Stomach (tissue), 9 donors: ENCODE results near the gene DOCK1. TPM values are rescaled to one million over a fixed set of nuclear protein-coding genes. Genes with fewer than 3 reads are reported as not detected.

ENCODE experiments used
- DNase-seq, 2 donors: peaks; one replicate each; pipeline versions ENCODE4 v3.0.0 to v3.0.0-alpha.2; 2013 to 2019
- H3K27ac ChIP-seq, 5 donors: fragments of 200-600 bp in 4 of 5; sonication (generic) in 4 of 5; one replicate each; pipeline ENCODE4 v1.5.1; 2013 to 2019; ENCODE audit warnings: mild to moderate bottlenecking in 1 of 5, moderate library complexity in 1 of 5
- H3K27me3 ChIP-seq, 3 donors: fragments of 200-600 bp; sonication (generic); one replicate each; pipeline ENCODE4 v1.5.1; 2017 to 2019; ENCODE audit warnings: mixed run types in 1 of 3
- H3K36me3 ChIP-seq, 4 donors: fragments of 200-600 bp; sonication (generic); 1 replicate in 3 of 4; 2 replicates in 1 of 4; pipeline ENCODE4 v1.5.1; 2016 to 2019
- H3K4me1 ChIP-seq, 4 donors: fragments of 200-600 bp; sonication (generic); one replicate each; pipeline ENCODE4 v1.5.1; 2016 to 2019
- H3K4me3 ChIP-seq, 4 donors: fragments of 200-600 bp; sonication (generic) in 3 of 4; one replicate each; pipeline ENCODE4 v1.5.1; 2016 to 2019; ENCODE audit warnings: mild to moderate bottlenecking in 1 of 4
- H3K9me3 ChIP-seq, 4 donors: fragments of 200-600 bp; sonication (generic); one replicate each; pipeline ENCODE4 v1.5.1; 2016 to 2019
- EP300 ChIP-seq: sonication (generic); formaldehyde crosslinking; IDR thresholded peaks from one replicate; pipeline ENCODE4 v1.6.1; 2017; ENCODE audit warnings: antibody characterized with exemption
- POLR2A ChIP-seq, 4 donors: fragments of 450-650 bp; IDR thresholded peaks; one replicate each; pipeline ENCODE4 v1.6.1; 2016; ENCODE audit warnings: antibody characterized with exemption in 4 of 4, control low read depth in 2 of 4, mild to moderate bottlenecking in 1 of 4, moderate library complexity in 1 of 4
- POLR2AphosphoS5 ChIP-seq, 3 donors: sonication (generic); formaldehyde crosslinking; IDR thresholded peaks; one replicate each; pipeline ENCODE4 v1.6.1; 2016; ENCODE audit warnings: antibody characterized with exemption in 3 of 3
- WGBS, 5 donors: extraction: QIAGEN DNeasy Blood & Tissue Kit in 3 of 5; methylation state at CpG; one replicate each; pipeline versions ENCODE4 v1.1.5 to v1.1.7; 2013 to 2018; 5-methylcytosine and 5-hydroxymethylcytosine counted together
- intact Hi-C: fragments of 100-400 bp; cut with DNase I; formaldehyde crosslinking; loops from one replicate; pipeline ENCODE4 v1.15.1; 2023; ENCODE audit warnings: low total_unique reads
- polyA plus RNA-seq, 3 donors: library from polyadenylated mRNA; stranded (reverse); fragments of 200-250 nt; gene quantifications; one replicate each; pipeline ENCODE4 v1.2.3, GENCODE V29; 2013
- total RNA-seq, 5 donors: library from RNA; depleted of rRNA; stranded (reverse); fragments of >200 nt; gene quantifications; one replicate each; pipeline versions ENCODE4 v1.1.0 to v1.2.3, GENCODE V29; 2014 to 2016
- TF ChIP-seq, protein P1 (sequence below), 7 experiments: fragments of 450-650 bp in 4 of 7; fragments of 200-600 bp in 3 of 7; sonication (generic) in 3 of 7; IDR thresholded peaks; one replicate each; pipeline ENCODE4 v1.5.1; 2016 to 2019; ENCODE audit warnings: antibody characterized with exemption in 7 of 7, control low read depth in 2 of 7, mild to moderate bottlenecking in 1 of 7
- donor health status: healthy with polysubstance abuse.
- donor health status: Bipolar disorder and iron deficiency.
- donor health status: healthy.

DOCK1 gene
- total and polyA plus RNA-seq, 8 donors, result 8.4 to 114 (median 35.0) TPM

DNA sequence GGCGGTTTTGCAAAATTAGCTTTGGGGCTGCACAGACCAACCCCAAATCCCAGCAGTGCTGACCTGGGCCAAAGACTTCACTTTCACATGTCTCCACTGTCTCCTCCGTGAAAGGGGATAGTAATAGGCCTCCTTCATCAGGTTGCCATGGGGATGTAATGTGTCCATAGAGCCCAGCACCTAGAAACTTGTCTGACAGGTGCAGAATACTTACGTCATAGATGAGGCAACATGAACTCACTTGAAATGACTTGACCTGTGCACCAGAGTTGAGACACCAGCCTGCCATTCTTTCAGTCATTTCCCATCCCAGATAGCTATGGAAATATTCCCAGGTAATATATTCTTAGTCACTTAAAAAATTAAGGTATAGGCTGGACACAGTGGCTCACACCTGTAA is 196.9 kb downstream of the DOCK1 start:
- no peak for DNase-seq
- Histone ChIP-seq H3K36me3 (peaks cover 0 to 60% (median 41%) of the 10 kb centered on the region in 4 donors), H3K4me1 (no peaks in the 10 kb centered on the region), H3K9me3 (no peaks in the 10 kb centered on the region), H3K4me3 (no peak overlapping the region), H3K27me3 (no peaks in the 10 kb centered on the region), H3K27ac (no peak overlapping the region)
- WGBS, 5 donors, result 86 to 95% (median 89%) methylated on average over 3 of the region's 3 CpGs
- intact Hi-C loops, result no loop called here
- TF ChIP-seq EP300 (no peak), POLR2A (IDR thresholded peaks at IDR 0.05) (no peak), POLR2AphosphoS5 (IDR thresholded peaks at IDR 0.05) (no peak)
- TF ChIP-seq, protein P1, sequence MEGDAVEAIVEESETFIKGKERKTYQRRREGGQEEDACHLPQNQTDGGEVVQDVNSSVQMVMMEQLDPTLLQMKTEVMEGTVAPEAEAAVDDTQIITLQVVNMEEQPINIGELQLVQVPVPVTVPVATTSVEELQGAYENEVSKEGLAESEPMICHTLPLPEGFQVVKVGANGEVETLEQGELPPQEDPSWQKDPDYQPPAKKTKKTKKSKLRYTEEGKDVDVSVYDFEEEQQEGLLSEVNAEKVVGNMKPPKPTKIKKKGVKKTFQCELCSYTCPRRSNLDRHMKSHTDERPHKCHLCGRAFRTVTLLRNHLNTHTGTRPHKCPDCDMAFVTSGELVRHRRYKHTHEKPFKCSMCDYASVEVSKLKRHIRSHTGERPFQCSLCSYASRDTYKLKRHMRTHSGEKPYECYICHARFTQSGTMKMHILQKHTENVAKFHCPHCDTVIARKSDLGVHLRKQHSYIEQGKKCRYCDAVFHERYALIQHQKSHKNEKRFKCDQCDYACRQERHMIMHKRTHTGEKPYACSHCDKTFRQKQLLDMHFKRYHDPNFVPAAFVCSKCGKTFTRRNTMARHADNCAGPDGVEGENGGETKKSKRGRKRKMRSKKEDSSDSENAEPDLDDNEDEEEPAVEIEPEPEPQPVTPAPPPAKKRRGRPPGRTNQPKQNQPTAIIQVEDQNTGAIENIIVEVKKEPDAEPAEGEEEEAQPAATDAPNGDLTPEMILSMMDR (IDR thresholded peaks at IDR 0.05), result no peak

DNA sequence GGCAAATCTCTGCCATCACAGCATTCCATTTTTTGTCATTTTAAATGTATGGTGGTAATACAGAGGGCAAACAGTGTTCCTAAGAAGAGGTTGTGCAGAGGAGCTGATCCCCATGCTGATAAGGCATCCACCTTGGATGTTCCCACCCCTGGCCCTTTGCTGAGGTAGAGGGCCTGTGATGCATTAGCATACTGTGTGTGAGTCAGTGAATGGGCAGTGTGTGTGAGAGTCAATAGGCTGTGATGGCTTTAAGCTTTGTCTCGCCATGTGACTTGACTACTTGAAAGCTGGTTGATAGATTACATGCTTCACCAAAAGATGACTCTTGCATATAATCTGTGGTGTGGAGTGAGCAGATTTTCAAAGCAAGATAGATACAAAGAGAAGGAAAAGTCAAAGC is 209.9 kb downstream of the DOCK1 start:
- H3K36me3 ChIP-seq, result peaks cover 9 to 66% (median 47%) of the 10 kb centered on the region in 4 donors
- no peaks in the 10 kb centered on the region for H3K4me1 ChIP-seq
- no peaks in the 10 kb centered on the region for H3K27me3 ChIP-seq
- no peak overlapping the region for H3K4me3 ChIP-seq
- DNase-seq, result no peak
- H3K27ac ChIP-seq, result no peak overlapping the region
- no peak for TF ChIP-seq EP300
- TF ChIP-seq POLR2A (IDR thresholded peaks at IDR 0.05), result no peak
- no peak for TF ChIP-seq POLR2AphosphoS5 (IDR thresholded peaks at IDR 0.05)
- TF ChIP-seq, protein P1 (IDR thresholded peaks at IDR 0.05), result no peak
- WGBS, 5 donors, result 91 to 97% (median 94%) methylated on average over 1 of the region's 1 CpG
- intact Hi-C loops, result no loop called here
- no peaks in the 10 kb centered on the region for H3K9me3 ChIP-seq

DNA sequence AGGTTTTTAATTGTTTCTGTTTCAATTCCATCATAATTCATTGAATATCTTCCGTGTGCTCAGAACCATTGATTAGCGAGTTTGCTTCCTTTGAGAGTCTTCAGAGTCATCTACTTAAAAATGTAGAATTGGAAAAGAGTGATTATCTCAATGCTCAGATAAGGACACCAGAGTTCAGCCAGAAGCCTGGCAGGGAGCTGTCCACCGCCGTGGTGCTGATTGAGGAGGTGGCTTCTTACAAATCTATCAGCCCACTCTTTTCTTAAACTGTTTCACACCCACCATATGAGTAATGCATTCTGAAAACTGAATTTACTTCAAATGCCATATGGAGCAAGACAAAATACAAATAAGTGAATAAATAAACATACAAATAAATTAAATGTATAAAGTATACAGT is 211.9 kb downstream of the DOCK1 start:
- peak; percentile 48 to 80 for DNase-seq
- 35 to 45% (median 41%) methylated on average over 4 of the region's 4 CpGs for WGBS, 5 donors

DNA sequence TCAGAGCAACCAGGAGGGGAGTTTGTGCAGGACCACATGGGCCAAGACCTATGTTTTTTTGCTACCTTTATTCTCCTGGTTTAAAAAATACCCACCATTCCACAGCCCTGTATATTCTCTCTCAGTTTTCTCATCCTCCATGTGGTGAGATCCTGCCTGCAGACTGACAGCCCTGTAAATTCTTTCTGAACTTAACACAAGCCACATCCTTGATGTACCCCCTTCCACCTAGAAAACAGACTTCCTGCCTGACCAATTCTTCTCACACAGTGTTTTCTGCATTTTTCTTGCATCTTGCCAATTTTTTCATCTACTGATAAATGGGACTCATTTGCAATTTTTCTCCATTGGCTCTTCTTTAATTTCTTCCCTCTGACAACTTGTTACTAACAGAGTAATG is 212.8 kb downstream of the DOCK1 start:
- no peak for TF ChIP-seq EP300
- TF ChIP-seq POLR2AphosphoS5 (IDR thresholded peaks at IDR 0.05), result no peak
- TF ChIP-seq, protein P1 (IDR thresholded peaks at IDR 0.05), result no peak
- TF ChIP-seq POLR2A (IDR thresholded peaks at IDR 0.05), result no peak
- peaks cover 0 to 38% (median 29%) of the 10 kb centered on the region in 4 donors for H3K36me3 ChIP-seq
- no peak for DNase-seq
- no peak overlapping the region for H3K27ac ChIP-seq
- no peaks in the 10 kb centered on the region for H3K27me3 ChIP-seq
- H3K4me3 ChIP-seq, result no peak overlapping the region
- H3K9me3 ChIP-seq, result no peaks in the 10 kb centered on the region
- intact Hi-C loops, result no loop called here
- no peaks in the 10 kb centered on the region for H3K4me1 ChIP-seq

More for the DNA sequence above, 211.9 kb downstream of the DOCK1 start:
- Histone ChIP-seq H3K36me3 (peaks cover 0 to 47% (median 33%) of the 10 kb centered on the region in 4 donors), H3K4me3 (no peak overlapping the region), H3K27ac (no peak overlapping the region), H3K4me1 (no peaks in the 10 kb centered on the region), H3K27me3 (no peaks in the 10 kb centered on the region), H3K9me3 (no peaks in the 10 kb centered on the region)
- intact Hi-C loops, result no loop called here
- TF ChIP-seq, protein P1 (IDR thresholded peaks at IDR 0.05), result no peak
- TF ChIP-seq EP300 (no peak), POLR2A (IDR thresholded peaks at IDR 0.05) (no peak), POLR2AphosphoS5 (IDR thresholded peaks at IDR 0.05) (no peak)
